Fibroblast of mammary gland (primary cell): Measurements from ENCODE around the gene ARHGAP35.

ENCODE experiments used
- DNase-seq: peaks from one replicate; pipeline ENCODE4 v3.0.0-alpha.2; 2010; ENCODE audit warnings: low read depth
- H3K4me3 ChIP-seq: 2 replicates; pipeline ENCODE4 v1.5.1; 2011; ENCODE audit warnings: low read depth, mild to moderate bottlenecking, low read length, moderate library complexity; ENCODE audit not compliant: control insufficient read depth
- CTCF ChIP-seq: conservative IDR thresholded peaks from 2 replicates; pipeline ENCODE4 v1.5.1; 2011; ENCODE audit warnings: low read depth, low read length, inconsistent platforms; ENCODE audit not compliant: control insufficient read depth, insufficient read depth

The ARHGAP35 gene

GRCh38 chr19:46834121-46834520 is 26.7 kb upstream of the ARHGAP35 start:
- TF ChIP-seq CTCF: no peak
- no peak overlapping the region for H3K4me3 ChIP-seq
- DNase-seq: no peak

GRCh38 chr19:46834984-46835383 is 25.8 kb upstream of the ARHGAP35 start:
- H3K4me3 ChIP-seq: no peak overlapping the region
- DNase-seq: no peak
- TF ChIP-seq CTCF: no peak

GRCh38 chr19:46838160-46838559 is 22.6 kb upstream of the ARHGAP35 start:
- no peak overlapping the region for H3K4me3 ChIP-seq
- TF ChIP-seq CTCF: no peak
- no peak for DNase-seq

- no peak overlapping the region for H3K4me3 ChIP-seq
- no peak for TF ChIP-seq CTCF
- DNase-seq: no peak
Observed at GRCh38 chr19:46839752-46840497, 20.9 kb upstream of the ARHGAP35 start.

- DNase-seq: peak; percentile 71
- no peak overlapping the region for H3K4me3 ChIP-seq
- TF ChIP-seq CTCF: peak; percentile 83
Observed at GRCh38 chr19:46840498-46840942, 20.3 kb upstream of the ARHGAP35 start.

GRCh38 chr19:46841458-46842083 is 19.2 kb upstream of the ARHGAP35 start:
- no peak for TF ChIP-seq CTCF
- H3K4me3 ChIP-seq: no peak overlapping the region
- DNase-seq: peak; percentile 63
